Suprapubic skin (tissue), 3 donors: ENCODE results near the gene PPA1.

Source experiments
- POLR2A ChIP-seq, 2 donors: fragments of 450-650 bp; IDR thresholded peaks; one replicate each; pipeline ENCODE4 v1.6.1; 2017; ENCODE audit warnings: antibody characterized with exemption in 2 of 2, mild to moderate bottlenecking in 2 of 2, moderate library complexity in 2 of 2
- TF ChIP-seq, protein P1 (sequence below), 2 donors: fragments of 200-600 bp in 1 of 2; fragments of 450-650 bp in 1 of 2; sonication (generic) in 1 of 2; IDR thresholded peaks; one replicate each; pipeline ENCODE4 v1.5.1; 2016 to 2019; ENCODE audit warnings: antibody characterized with exemption in 2 of 2, mild to moderate bottlenecking in 1 of 2, moderate library complexity in 1 of 2

GRCh38 chr10:70258216-70258615, 25.0 kb upstream of the PPA1 start:
- no peak for TF ChIP-seq POLR2A (IDR thresholded peaks at IDR 0.05)
- TF ChIP-seq, protein P1, sequence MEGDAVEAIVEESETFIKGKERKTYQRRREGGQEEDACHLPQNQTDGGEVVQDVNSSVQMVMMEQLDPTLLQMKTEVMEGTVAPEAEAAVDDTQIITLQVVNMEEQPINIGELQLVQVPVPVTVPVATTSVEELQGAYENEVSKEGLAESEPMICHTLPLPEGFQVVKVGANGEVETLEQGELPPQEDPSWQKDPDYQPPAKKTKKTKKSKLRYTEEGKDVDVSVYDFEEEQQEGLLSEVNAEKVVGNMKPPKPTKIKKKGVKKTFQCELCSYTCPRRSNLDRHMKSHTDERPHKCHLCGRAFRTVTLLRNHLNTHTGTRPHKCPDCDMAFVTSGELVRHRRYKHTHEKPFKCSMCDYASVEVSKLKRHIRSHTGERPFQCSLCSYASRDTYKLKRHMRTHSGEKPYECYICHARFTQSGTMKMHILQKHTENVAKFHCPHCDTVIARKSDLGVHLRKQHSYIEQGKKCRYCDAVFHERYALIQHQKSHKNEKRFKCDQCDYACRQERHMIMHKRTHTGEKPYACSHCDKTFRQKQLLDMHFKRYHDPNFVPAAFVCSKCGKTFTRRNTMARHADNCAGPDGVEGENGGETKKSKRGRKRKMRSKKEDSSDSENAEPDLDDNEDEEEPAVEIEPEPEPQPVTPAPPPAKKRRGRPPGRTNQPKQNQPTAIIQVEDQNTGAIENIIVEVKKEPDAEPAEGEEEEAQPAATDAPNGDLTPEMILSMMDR (IDR thresholded peaks at IDR 0.05): no peak
